ENCODE measurements around the gene PTPRN2.

GRCh38 chr7:157819455-157819807 is 768.2 kb downstream of the PTPRN2 start:
- TF ChIP-seq CTCF (IDR thresholded peaks at IDR 0.05; ENCODE audit: low read depth, low read length) = no peak
- TF ChIP-seq POLR2A (IDR thresholded peaks at IDR 0.05; ENCODE audit: extremely low read depth, insufficient read length) = no peak
